ENCODE data around the gene NCOA3. TPM values are rescaled to one million over a fixed set of nuclear protein-coding genes. Genes with fewer than 3 reads are reported as not detected.

NCOA3 gene
- total RNA-seq, 1 experiment from 2014 or later: 23.3 TPM

DNA sequence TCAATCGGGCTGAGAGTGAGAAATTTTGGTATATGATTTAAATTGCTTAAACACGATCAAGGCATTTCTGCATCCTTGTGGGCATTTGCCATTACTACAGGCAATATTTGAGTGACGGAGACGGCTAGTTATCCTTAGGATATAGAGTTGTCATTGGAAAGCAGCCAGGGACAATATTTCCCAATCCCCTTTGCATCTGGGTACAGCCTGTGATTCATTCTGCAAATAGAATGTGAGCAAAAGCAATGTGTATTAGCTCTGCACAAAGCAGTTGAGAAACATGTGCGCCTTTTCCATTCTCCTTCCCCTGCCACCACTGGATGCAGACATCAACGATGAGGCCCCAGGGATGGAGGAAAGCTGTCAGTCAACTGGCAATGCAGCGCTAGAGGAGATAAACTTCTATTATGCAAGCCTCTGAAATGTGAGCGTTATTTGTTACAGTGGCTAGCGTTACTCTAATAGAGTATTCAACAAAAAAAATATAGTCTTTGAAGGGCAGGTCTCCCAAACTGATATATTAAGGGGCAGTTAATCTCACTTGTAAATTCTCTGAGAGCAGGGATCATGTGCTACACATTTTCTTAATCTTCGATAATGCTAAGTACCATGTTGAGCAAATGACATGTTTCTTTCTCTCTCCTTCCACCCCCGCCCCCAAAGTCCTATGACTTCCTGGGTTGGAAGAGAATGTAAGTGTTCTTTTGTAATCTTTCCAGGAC lies 37.1 kb upstream of the NCOA3 start:
- H2BK20ac ChIP-seq (ENCODE audit: low read depth, low read length, poor library complexity, severe bottlenecking): no peak overlapping the region
- no peak overlapping the region for H4K5ac ChIP-seq (ENCODE audit: insufficient read length, low read depth, low read length)
- Mint-ChIP-seq H3K27ac (no peak overlapping the region), H3K36me3 (ENCODE audit: insufficient read depth in 1 of 3, low read depth in 3 of 3) (no peaks in the 10 kb centered on the region), H3K9me3 (no peaks in the 10 kb centered on the region), H3K27me3 (ENCODE audit: low read depth) (no peaks in the 10 kb centered on the region; the same call in 1 of the 2 replicates), H3K4me3 (no peak overlapping the region), H3K4me1 (peaks cover 3 to 11% of the 10 kb centered on the region in 2 experiments; a peak in 3 of 4 replicates)
- no peak overlapping the region for H3K4ac ChIP-seq (ENCODE audit: low read depth, low read length)
- H3K27me3 ChIP-seq (ENCODE audit: insufficient read depth, low read length): no peaks in the 10 kb centered on the region
- H3K14ac ChIP-seq (ENCODE audit: insufficient read depth, low read length): no peak overlapping the region
- no peak overlapping the region for H4K91ac ChIP-seq (ENCODE audit: insufficient read length, low read depth, low read length)
- H2AFZ ChIP-seq (ENCODE audit: low read length): no peak overlapping the region
- no peaks in the 10 kb centered on the region for H3K4me1 ChIP-seq (ENCODE audit: insufficient read depth, low read length)
- TF ChIP-seq, protein P1, sequence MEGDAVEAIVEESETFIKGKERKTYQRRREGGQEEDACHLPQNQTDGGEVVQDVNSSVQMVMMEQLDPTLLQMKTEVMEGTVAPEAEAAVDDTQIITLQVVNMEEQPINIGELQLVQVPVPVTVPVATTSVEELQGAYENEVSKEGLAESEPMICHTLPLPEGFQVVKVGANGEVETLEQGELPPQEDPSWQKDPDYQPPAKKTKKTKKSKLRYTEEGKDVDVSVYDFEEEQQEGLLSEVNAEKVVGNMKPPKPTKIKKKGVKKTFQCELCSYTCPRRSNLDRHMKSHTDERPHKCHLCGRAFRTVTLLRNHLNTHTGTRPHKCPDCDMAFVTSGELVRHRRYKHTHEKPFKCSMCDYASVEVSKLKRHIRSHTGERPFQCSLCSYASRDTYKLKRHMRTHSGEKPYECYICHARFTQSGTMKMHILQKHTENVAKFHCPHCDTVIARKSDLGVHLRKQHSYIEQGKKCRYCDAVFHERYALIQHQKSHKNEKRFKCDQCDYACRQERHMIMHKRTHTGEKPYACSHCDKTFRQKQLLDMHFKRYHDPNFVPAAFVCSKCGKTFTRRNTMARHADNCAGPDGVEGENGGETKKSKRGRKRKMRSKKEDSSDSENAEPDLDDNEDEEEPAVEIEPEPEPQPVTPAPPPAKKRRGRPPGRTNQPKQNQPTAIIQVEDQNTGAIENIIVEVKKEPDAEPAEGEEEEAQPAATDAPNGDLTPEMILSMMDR (conservative IDR thresholded peaks at IDR 0.05): peak; percentile 28; the same call in 2 of the 3 replicates
- H3K23me2 ChIP-seq (ENCODE audit: insufficient read length, low read depth, low read length, poor library complexity, severe bottlenecking): no peaks in the 10 kb centered on the region
- H2BK12ac ChIP-seq (ENCODE audit: insufficient read length, low read depth, low read length): no peak overlapping the region
- no peaks in the 10 kb centered on the region for H4K20me1 ChIP-seq (ENCODE audit: control insufficient read depth, insufficient read depth, insufficient read length)
- H3K9me3 ChIP-seq (ENCODE audit: control insufficient read depth, low read depth, low read length): no peaks in the 10 kb centered on the region
- H3K79me1 ChIP-seq (ENCODE audit: insufficient read depth, low read depth, low read length, poor library complexity, severe bottlenecking): no peaks in the 10 kb centered on the region
- H3K9ac ChIP-seq (ENCODE audit: extremely low read depth, insufficient read length, low read length): no peak overlapping the region
- H2AK5ac ChIP-seq (ENCODE audit: insufficient read length, low read length): no peak overlapping the region
- H3K4me2 ChIP-seq (ENCODE audit: insufficient read depth, insufficient read length, low read length): no peak overlapping the region
- no peak overlapping the region for H3K27ac ChIP-seq (ENCODE audit: insufficient read length, low read depth, low read length)
- no peak overlapping the region for H2BK5ac ChIP-seq (ENCODE audit: insufficient read length, low read length)
- H2BK120ac ChIP-seq (ENCODE audit: low read depth, low read length, poor library complexity, severe bottlenecking): no peak overlapping the region
- no peak overlapping the region for H3T11ph ChIP-seq (ENCODE audit: low read length)
- no peak overlapping the region for H3K23ac ChIP-seq (ENCODE audit: insufficient read length, low read depth, low read length)
- no peak overlapping the region for H2BK15ac ChIP-seq (ENCODE audit: low read depth, low read length)
- no peaks in the 10 kb centered on the region for H3K79me2 ChIP-seq (ENCODE audit: insufficient read depth, low read length)
- no peak for DNase-seq
- H4K8ac ChIP-seq (replicated peaks; ENCODE audit: insufficient read length, low read depth, low read length): no peak overlapping the region
- no peak overlapping the region for H3K56ac ChIP-seq (ENCODE audit: insufficient read length, low read depth, low read length)
- H3K18ac ChIP-seq (ENCODE audit: insufficient read length, low read depth, low read length): no peak overlapping the region
- no CpG with 5 or more reads among the region's 11 CpGs for WGBS (ENCODE audit: extremely low coverage, insufficient read length, low lambda C conversion rate)

Measured in H9 (cell line).